Measurements from ENCODE around the gene ADD1.

The ADD1 gene

DNA sequence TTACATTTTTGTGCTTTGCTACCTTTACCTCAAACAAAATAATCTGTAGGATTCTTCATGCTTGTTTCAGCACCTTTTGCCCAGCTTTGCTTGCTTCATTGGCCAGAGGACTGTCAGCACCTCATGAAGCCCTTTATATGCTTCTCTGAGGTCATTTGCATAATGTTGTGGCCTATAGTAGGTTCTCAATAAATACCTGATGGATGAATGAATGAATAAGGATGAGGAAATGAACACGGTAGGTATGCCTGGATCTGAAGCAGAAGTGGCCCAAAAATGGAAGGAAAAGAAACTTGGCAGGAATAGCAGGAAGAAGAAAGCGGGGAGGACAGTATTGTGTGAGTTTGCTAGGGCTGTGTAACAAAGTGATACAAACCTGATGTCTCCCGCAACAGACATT lies 127.6 kb downstream of the ADD1 start:
- Histone ChIP-seq H3K4me2 (ENCODE audit: low read length) (no peak overlapping the region), H4K20me1 (ENCODE audit: control insufficient read depth, insufficient read depth, low read depth, low read length) (no peaks in the 10 kb centered on the region), H3K79me2 (ENCODE audit: control insufficient read depth, low read length) (no peaks in the 10 kb centered on the region), H3K4me3 (ENCODE audit: low read length) (no peak overlapping the region), H3K27ac (ENCODE audit: low read depth, low read length) (no peak overlapping the region), H3K4me1 (ENCODE audit: control insufficient read depth, low read length) (peaks cover 4% of the 10 kb centered on the region; the same call in 1 of the 2 replicates), H3K27me3 (ENCODE audit: control insufficient read depth, low read length) (no peaks in the 10 kb centered on the region), H3K9me3 (ENCODE audit: control insufficient read depth, insufficient read depth, low read length) (no peaks in the 10 kb centered on the region), H3K9me2 (replicated peaks; ENCODE audit: control insufficient read depth, low read length) (no peaks in the 10 kb centered on the region), H3F3A (ENCODE audit: control insufficient read depth, insufficient read depth) (0 out of 2 replicates have a peak, but pooled peaks cover 4% of the 10 kb centered on the region), H3K36me3 (ENCODE audit: control insufficient read depth, low read length) (no peaks in the 10 kb centered on the region)
- TF ChIP-seq, protein P1, sequence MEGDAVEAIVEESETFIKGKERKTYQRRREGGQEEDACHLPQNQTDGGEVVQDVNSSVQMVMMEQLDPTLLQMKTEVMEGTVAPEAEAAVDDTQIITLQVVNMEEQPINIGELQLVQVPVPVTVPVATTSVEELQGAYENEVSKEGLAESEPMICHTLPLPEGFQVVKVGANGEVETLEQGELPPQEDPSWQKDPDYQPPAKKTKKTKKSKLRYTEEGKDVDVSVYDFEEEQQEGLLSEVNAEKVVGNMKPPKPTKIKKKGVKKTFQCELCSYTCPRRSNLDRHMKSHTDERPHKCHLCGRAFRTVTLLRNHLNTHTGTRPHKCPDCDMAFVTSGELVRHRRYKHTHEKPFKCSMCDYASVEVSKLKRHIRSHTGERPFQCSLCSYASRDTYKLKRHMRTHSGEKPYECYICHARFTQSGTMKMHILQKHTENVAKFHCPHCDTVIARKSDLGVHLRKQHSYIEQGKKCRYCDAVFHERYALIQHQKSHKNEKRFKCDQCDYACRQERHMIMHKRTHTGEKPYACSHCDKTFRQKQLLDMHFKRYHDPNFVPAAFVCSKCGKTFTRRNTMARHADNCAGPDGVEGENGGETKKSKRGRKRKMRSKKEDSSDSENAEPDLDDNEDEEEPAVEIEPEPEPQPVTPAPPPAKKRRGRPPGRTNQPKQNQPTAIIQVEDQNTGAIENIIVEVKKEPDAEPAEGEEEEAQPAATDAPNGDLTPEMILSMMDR (IDR thresholded peaks at IDR 0.05; ENCODE audit: low read depth, low read length, poor library complexity, severe bottlenecking), result no peak
- no peak for TF ChIP-seq EZH2phosphoT487 (IDR thresholded peaks at IDR 0.05; ENCODE audit: borderline replicate concordance, low read length)

DNA sequence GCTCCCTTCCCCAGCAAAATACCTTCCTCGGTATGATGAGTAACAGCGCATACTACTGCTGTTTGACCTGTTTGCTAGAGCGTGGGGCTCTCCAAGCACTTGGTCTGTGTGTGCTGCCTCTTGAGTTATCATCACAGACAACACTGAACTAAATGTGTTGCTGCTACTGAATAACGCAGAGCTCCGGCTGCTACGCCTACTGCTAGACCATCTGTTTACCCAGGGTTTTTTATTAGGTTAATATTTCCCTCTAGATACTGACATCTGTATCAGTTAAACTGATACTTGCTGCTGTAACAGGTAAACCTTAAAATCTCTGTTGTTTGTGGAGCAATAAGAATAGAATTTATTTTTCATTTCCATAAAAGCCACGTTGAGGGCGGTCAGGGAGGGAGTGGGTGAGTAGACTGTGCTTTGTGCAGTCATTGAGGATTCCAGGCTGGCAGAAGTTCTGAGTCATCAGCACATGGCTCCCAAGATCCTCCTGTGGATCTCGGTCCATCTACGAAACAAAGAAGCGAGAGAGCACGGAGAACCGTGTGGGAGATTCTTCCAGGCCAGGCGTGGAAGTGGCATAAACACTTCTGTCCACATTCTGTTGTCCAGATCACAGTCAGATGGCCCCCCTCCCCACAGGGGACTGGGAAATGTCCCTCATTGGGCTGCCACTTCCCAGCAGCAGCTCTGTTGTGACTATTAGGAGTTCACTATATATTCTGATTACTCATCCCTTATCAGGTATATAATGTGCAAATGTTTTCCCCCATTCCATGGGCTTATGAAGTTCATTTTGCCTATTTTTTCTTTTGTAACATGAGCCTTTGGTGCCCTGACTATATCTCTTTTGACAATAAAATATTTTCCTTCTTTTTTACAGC lies 133.8 kb downstream of the ADD1 start:
- Histone ChIP-seq H3K4me1 (ENCODE audit: control insufficient read depth, low read length) (no peaks in the 10 kb centered on the region), H3K79me2 (ENCODE audit: control insufficient read depth, low read length) (no peaks in the 10 kb centered on the region), H3K4me2 (ENCODE audit: low read length) (no peak overlapping the region), H3F3A (ENCODE audit: control insufficient read depth, insufficient read depth) (no peaks in the 10 kb centered on the region), H3K9me3 (ENCODE audit: control insufficient read depth, insufficient read depth, low read length) (peaks cover 20% of the 10 kb centered on the region), H3K9me2 (replicated peaks; ENCODE audit: control insufficient read depth, low read length) (no peaks in the 10 kb centered on the region), H4K20me1 (ENCODE audit: control insufficient read depth, insufficient read depth, low read depth, low read length) (no peaks in the 10 kb centered on the region), H3K27me3 (ENCODE audit: control insufficient read depth, low read length) (peaks cover 2% of the 10 kb centered on the region; the same call in 1 of the 2 replicates), H3K36me3 (ENCODE audit: control insufficient read depth, low read length) (no peaks in the 10 kb centered on the region), H3K4me3 (ENCODE audit: low read length) (no peak overlapping the region), H3K27ac (ENCODE audit: low read depth, low read length) (no peak overlapping the region)
- TF ChIP-seq EZH2phosphoT487 (IDR thresholded peaks at IDR 0.05; ENCODE audit: borderline replicate concordance, low read length), result no peak
- TF ChIP-seq, protein P1 (IDR thresholded peaks at IDR 0.05; ENCODE audit: low read depth, low read length, poor library complexity, severe bottlenecking), result no peak

All from DOHH2 (cell line).